Measurements from ENCODE around the gene PSMD14. TPM values are rescaled to one million over a fixed set of nuclear protein-coding genes. Genes with fewer than 3 reads are reported as not detected.
"Not testable (repeated sequence)": the region's sequence is repeated elsewhere in the genome, so short reads cannot be mapped to it uniquely, and the experiment has no call there.

PSMD14 gene
- total RNA-seq, 1 donor from 2014 or later: 103 TPM

GRCh38 chr2:161307676-161308075 is 549 bp upstream of the PSMD14 start:
- H3K36me3 Mint-ChIP-seq (ENCODE audit: low read depth): peaks cover 22% of the 10 kb centered on the region
- DNase-seq (ENCODE audit: low spot score): no peak
- H3K9me3 Mint-ChIP-seq: peaks cover 8% of the 10 kb centered on the region
- H3K4me3 Mint-ChIP-seq: peak overlapping the region; percentile 91
- peak overlapping the region; percentile 94 for H3K27ac Mint-ChIP-seq
- intact Hi-C loops (cut with micrococcal nuclease): loop anchor here (1.0 to 10.0 kb wide), 10 partner anchors 63 to 1595 kb away; partner anchors contain the start of genes IFIH1, MARCHF7, RBMS1 and TANK
- H3K4me1 Mint-ChIP-seq (ENCODE audit: low read depth): peaks cover 29% of the 10 kb centered on the region
- peaks cover 7% of the 10 kb centered on the region for H3K27me3 Mint-ChIP-seq (ENCODE audit: insufficient read depth)

DNA sequence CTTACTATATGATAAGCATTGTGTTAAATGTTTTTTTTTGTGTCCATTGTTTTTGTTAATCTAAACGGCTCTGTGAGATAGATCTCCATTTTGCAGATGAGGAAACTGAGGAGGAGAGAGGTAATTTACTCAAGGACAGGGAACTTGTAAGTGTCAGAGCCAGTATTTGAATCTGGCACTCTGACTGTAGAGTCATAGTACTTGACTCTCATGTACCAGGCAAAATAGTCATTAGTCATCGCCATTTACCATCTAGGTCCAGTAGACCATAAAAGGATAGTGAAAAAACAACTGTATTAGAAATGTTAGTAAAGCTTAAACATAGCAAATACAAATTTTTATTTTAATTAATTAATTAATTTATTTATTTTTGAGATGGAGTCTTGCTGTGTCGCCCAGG is 4.8 kb downstream of the PSMD14 start:
- no peak for DNase-seq (ENCODE audit: low spot score)
- H3K4me3 Mint-ChIP-seq: no peak overlapping the region
- H3K27ac Mint-ChIP-seq: no peak overlapping the region

DNA sequence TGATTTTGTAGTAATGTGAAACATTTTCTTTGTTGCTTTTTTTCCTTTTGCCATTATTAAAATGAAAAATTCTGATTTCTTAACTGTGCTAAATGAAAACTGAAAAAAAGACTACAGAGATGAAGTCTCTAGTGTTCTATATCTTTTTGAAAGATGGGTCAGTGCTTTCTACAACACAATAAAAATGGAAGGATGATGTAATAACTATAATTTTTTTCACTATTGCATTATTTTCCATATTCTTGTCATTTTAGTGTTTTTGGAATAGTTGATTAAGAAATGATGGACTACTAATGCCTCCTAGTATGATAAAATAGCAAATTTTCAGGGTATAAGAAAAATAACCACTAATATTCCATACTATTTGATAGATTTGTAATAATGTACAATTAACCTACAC is 7.2 kb downstream of the PSMD14 start:
- Mint-ChIP-seq H3K27ac (no peak overlapping the region), H3K9me3 (no peaks in the 10 kb centered on the region), H3K27me3 (ENCODE audit: insufficient read depth) (no peaks in the 10 kb centered on the region), H3K4me3 (no peak overlapping the region), H3K4me1 (ENCODE audit: low read depth) (peaks cover 32% of the 10 kb centered on the region), H3K36me3 (ENCODE audit: low read depth) (peaks cover 21% of the 10 kb centered on the region)
- intact Hi-C loops (cut with micrococcal nuclease): no loop called here
- DNase-seq (ENCODE audit: low spot score): no peak

More for the DNA sequence above, 4.8 kb downstream of the PSMD14 start:
- H3K4me1 Mint-ChIP-seq (ENCODE audit: low read depth): peaks cover 33% of the 10 kb centered on the region
- no peaks in the 10 kb centered on the region for H3K27me3 Mint-ChIP-seq (ENCODE audit: insufficient read depth)
- peaks cover 24% of the 10 kb centered on the region for H3K36me3 Mint-ChIP-seq (ENCODE audit: low read depth)
- H3K9me3 Mint-ChIP-seq: no peaks in the 10 kb centered on the region
- intact Hi-C loops (cut with micrococcal nuclease): no loop called here

GRCh38 chr2:161316701-161317100 is 8.5 kb downstream of the PSMD14 start:
- Mint-ChIP-seq H3K27ac (no peak overlapping the region), H3K4me1 (ENCODE audit: low read depth) (peaks cover 32% of the 10 kb centered on the region), H3K9me3 (no peaks in the 10 kb centered on the region), H3K4me3 (no peak overlapping the region), H3K36me3 (ENCODE audit: low read depth) (peaks cover 23% of the 10 kb centered on the region), H3K27me3 (ENCODE audit: insufficient read depth) (no peaks in the 10 kb centered on the region)
- intact Hi-C loops (cut with micrococcal nuclease): no loop called here
- no peak for DNase-seq (ENCODE audit: low spot score)

- no peaks in the 10 kb centered on the region for H3K27me3 Mint-ChIP-seq (ENCODE audit: insufficient read depth)
- no peak for DNase-seq (ENCODE audit: low spot score)
- intact Hi-C loops (cut with micrococcal nuclease): no loop called here
- H3K4me1 Mint-ChIP-seq (ENCODE audit: low read depth): peaks cover 31% of the 10 kb centered on the region
- no peak overlapping the region for H3K4me3 Mint-ChIP-seq
- H3K36me3 Mint-ChIP-seq (ENCODE audit: low read depth): peaks cover 43% of the 10 kb centered on the region
- no peaks in the 10 kb centered on the region for H3K9me3 Mint-ChIP-seq
- H3K27ac Mint-ChIP-seq: no peak overlapping the region
Observed at GRCh38 chr2:161321944-161322648, 13.9 kb downstream of the PSMD14 start.

DNA sequence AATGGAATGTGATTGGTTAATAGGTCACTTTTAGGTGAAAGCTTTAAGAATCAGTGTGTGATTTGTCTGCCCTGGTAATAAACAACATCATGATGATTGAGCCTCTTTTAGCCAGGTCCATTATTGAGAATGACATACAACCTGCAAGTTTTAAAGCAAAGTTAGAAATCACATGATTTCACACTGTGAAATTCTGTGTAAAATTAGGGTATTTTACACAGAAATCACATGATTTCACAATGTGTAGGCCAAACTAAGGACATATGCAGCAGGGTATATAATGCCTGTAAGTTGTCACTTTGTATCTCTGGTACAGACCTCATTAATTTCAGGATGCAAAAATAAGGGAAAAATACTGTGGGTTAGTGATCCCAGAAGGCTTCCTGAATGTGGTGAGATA is 16.7 kb downstream of the PSMD14 start:
- no peak overlapping the region for H3K27ac Mint-ChIP-seq

DNA sequence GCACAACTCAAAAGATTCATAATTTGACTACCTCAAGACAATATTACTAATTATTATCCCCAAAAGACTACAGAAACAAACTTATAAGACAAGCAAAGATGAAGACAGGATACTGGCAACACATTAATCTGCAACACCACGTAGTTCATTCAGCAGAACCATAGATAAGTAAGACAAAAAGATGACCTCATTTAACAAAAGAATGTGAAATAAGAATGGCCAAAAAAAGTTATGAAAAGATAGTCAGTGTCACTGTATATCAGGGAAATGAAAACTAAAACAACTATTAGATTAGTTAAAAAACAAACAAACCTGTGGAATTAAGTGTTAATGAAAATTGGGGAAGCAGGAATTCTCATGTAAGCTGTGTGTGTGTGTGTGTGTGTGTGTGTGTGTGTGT is 19.4 kb downstream of the PSMD14 start:
- Mint-ChIP-seq H3K4me1 (ENCODE audit: low read depth) (peaks cover 20% of the 10 kb centered on the region), H3K27ac (no peak overlapping the region), H3K9me3 (no peaks in the 10 kb centered on the region), H3K36me3 (ENCODE audit: low read depth) (peaks cover 40% of the 10 kb centered on the region), H3K27me3 (ENCODE audit: insufficient read depth) (no peaks in the 10 kb centered on the region), H3K4me3 (no peak overlapping the region)
- intact Hi-C loops (cut with micrococcal nuclease): loop anchor here (5.0 kb wide), 1 partner anchor 40 kb away; no protein-coding TSS in a partner anchor
- DNase-seq (ENCODE audit: low spot score): no peak

More for the DNA sequence above, 16.7 kb downstream of the PSMD14 start:
- no peaks in the 10 kb centered on the region for H3K9me3 Mint-ChIP-seq
- no peak overlapping the region for H3K4me3 Mint-ChIP-seq
- DNase-seq (ENCODE audit: low spot score): no peak
- peaks cover 44% of the 10 kb centered on the region for H3K36me3 Mint-ChIP-seq (ENCODE audit: low read depth)
- H3K4me1 Mint-ChIP-seq (ENCODE audit: low read depth): peaks cover 20% of the 10 kb centered on the region
- intact Hi-C loops (cut with micrococcal nuclease): loop anchor here (5.0 kb wide), 1 partner anchor 42 kb away; no protein-coding TSS in a partner anchor
- no peaks in the 10 kb centered on the region for H3K27me3 Mint-ChIP-seq (ENCODE audit: insufficient read depth)

DNA sequence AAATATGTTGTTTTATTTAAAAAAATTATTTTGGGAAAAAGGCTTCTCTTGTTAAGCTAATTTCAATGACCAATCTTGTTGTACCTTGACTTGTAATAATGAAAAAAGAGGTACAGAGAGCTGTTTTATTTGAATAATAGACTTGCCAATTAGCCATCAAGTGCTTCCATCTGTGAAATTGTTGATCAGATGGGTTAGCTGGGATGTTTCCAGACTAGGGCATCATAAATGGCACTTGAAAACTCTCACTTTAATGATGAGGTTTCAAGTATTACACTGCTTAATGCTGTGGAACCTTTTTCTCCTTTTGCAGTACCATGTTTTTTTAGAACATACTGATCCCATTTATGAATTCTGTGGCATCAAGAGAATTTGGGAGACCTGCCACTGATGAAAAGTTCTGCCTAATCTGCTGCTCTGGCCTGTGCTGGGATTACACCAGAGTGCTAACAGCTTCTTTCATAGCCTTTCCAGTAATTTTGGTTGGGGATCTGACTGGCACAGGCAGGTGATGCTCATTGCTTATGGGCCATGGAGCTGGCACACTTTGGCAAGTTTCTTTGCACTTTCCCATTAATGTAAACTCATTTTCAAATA is 24.2 kb downstream of the PSMD14 start:
- no peak for DNase-seq (ENCODE audit: low spot score)
- Mint-ChIP-seq H3K27ac (no peak overlapping the region), H3K4me3 (no peak overlapping the region), H3K27me3 (ENCODE audit: insufficient read depth) (no peaks in the 10 kb centered on the region), H3K9me3 (no peaks in the 10 kb centered on the region), H3K4me1 (ENCODE audit: low read depth) (peaks cover 7% of the 10 kb centered on the region), H3K36me3 (ENCODE audit: low read depth) (peaks cover 22% of the 10 kb centered on the region)
- intact Hi-C loops (cut with micrococcal nuclease): no loop called here

DNA sequence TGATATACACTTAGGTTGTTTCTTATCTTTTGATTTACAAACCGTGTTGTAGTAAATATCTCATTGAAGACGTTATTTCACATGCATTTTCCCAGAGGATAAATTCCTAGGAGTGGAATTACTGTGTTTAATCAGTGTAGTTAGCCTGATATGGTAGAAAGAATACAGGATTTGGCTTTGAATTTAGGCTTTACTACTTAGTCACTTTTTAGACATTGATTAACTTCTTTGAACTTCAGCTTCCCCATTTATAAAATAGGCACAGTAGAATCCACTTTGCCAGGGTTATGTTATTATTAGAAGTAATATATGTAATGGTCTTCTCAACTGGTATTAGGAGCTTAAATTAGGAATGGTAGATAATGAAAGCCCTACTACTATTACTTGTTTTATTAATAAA is 27.4 kb downstream of the PSMD14 start:
- Mint-ChIP-seq H3K9me3 (no peaks in the 10 kb centered on the region), H3K27ac (no peak overlapping the region), H3K36me3 (ENCODE audit: low read depth) (peaks cover 26% of the 10 kb centered on the region), H3K27me3 (ENCODE audit: insufficient read depth) (no peaks in the 10 kb centered on the region), H3K4me3 (no peak overlapping the region), H3K4me1 (ENCODE audit: low read depth) (peaks cover 7% of the 10 kb centered on the region)
- DNase-seq (ENCODE audit: low spot score): no peak
- intact Hi-C loops (cut with micrococcal nuclease): no loop called here

DNA sequence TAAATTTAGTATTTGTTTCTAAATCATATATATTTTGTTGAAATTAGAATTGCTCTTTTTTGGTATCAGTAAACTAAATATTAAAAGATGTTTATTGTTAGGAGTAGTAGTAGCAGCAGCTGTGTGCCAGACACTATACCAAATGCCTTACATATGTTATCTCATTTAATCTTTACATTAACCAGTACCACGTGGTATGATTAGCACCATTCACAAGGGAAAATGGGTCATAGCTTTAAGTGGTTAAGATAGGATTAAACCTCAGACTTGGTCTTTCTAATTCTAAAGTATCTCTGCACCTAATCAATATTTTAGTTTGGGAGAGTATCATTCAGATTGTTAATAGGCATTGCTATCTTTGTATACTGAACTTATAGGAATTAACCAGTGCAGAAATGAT is 29.0 kb downstream of the PSMD14 start:
- Mint-ChIP-seq H3K4me1 (ENCODE audit: low read depth) (peaks cover 7% of the 10 kb centered on the region), H3K27ac (no peak overlapping the region), H3K4me3 (no peak overlapping the region), H3K36me3 (ENCODE audit: low read depth) (peaks cover 27% of the 10 kb centered on the region), H3K9me3 (no peaks in the 10 kb centered on the region), H3K27me3 (ENCODE audit: insufficient read depth) (no peaks in the 10 kb centered on the region)
- intact Hi-C loops (cut with micrococcal nuclease): no loop called here
- DNase-seq (ENCODE audit: low spot score): no peak

DNA sequence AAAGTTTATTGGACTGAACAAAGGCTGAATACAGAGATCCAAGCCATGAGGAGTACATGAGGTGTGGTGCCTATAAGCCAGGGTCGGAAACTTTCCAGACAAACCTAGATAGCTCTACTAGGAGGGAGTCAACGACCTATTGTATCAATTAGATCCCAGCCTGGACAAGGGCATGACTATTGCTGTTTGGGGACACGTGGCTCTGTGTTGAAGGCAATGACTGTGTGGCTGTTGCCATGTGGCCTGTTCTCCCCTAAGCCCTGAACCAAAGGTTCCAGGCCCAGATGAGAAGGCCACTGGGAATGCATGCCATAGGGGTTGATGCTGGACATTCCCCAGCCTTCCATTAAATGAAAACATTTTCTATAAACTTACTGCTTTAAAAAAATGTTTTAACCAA is 31.3 kb downstream of the PSMD14 start:
- intact Hi-C loops (cut with micrococcal nuclease); DNase-seq (ENCODE audit: low spot score); H3K27ac Mint-ChIP-seq; H3K27me3 Mint-ChIP-seq (ENCODE audit: insufficient read depth); H3K9me3 Mint-ChIP-seq; H3K4me1 Mint-ChIP-seq (ENCODE audit: low read depth); H3K4me3 Mint-ChIP-seq: not testable (repeated sequence)
- peaks cover 30% of the 10 kb centered on the region for H3K36me3 Mint-ChIP-seq (ENCODE audit: low read depth)

DNA sequence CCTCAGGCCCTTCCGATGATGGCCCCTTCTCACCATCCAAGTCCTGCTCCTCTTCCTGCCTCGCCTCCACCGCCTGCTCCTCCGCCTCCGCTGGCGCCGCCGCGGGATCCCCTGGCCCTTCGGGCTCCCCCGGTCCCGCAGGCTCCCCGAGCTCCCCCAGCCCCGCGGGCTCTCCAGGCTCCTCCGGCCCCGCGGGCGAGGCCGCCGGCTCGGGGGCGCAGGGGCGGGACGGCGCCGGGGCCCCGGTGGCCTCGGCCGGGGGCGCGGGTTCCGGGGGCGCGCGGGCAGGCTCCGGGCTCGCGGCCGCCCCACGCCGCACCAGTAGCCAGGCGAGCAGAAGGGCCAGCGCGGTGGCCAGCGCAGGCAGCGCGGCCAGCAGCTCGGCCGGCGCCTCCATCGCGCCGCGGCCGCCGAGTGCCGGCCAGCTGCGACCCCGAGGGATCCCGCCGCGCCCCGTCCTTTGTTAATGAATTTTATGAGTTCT is 32.7 kb downstream of the PSMD14 start:
- H3K27ac Mint-ChIP-seq; H3K27me3 Mint-ChIP-seq (ENCODE audit: insufficient read depth); DNase-seq (ENCODE audit: low spot score); H3K4me1 Mint-ChIP-seq (ENCODE audit: low read depth); H3K4me3 Mint-ChIP-seq; H3K9me3 Mint-ChIP-seq; intact Hi-C loops (cut with micrococcal nuclease): not testable (repeated sequence)
- H3K36me3 Mint-ChIP-seq (ENCODE audit: low read depth): peaks cover 31% of the 10 kb centered on the region

- Mint-ChIP-seq H3K9me3 (no peaks in the 10 kb centered on the region), H3K4me1 (ENCODE audit: low read depth) (peaks cover 6% of the 10 kb centered on the region), H3K27ac (no peak overlapping the region), H3K36me3 (ENCODE audit: low read depth) (peaks cover 32% of the 10 kb centered on the region), H3K4me3 (no peak overlapping the region), H3K27me3 (ENCODE audit: insufficient read depth) (no peaks in the 10 kb centered on the region)
- no peak for DNase-seq (ENCODE audit: low spot score)
- intact Hi-C loops (cut with micrococcal nuclease): no loop called here
Observed at GRCh38 chr2:161343235-161343634, 35.0 kb downstream of the PSMD14 start.
